CD14-positive monocyte (primary cell): ENCODE measurements around the gene SRGAP2. TPM values are rescaled to one million over a fixed set of nuclear protein-coding genes. Genes with fewer than 3 reads are reported as not detected.
"Not testable (repeated sequence)": the region's sequence is repeated elsewhere in the genome, so short reads cannot be mapped to it uniquely, and the experiment has no call there.

Source experiments
- DNase-seq, 3 donors: peaks; one replicate each; pipeline ENCODE4 v3.0.0-alpha.2; 2011 to 2022
- H2AFZ ChIP-seq: 2 replicates; pipeline ENCODE4 v1.6.0; 2012; ENCODE audit warnings: mild to moderate bottlenecking, low read depth, low read length, inconsistent platforms; ENCODE audit not compliant: insufficient read depth, poor library complexity, severe bottlenecking
- H3K27ac ChIP-seq, 2 donors: 1 replicate in 1 of 2; 2 replicates in 1 of 2; pipeline ENCODE4 v1.5.1; 2012 to 2013; ENCODE audit warnings: low read length in 2 of 2, control low read depth in 1 of 2, inconsistent platforms in 1 of 2, low read depth in 1 of 2, mild to moderate bottlenecking in 1 of 2
- H3K27me3 ChIP-seq, 2 donors: one replicate each; pipeline versions ENCODE4 v1.6.0 to v1.6.1; 2011 to 2013; ENCODE audit warnings: low read length in 2 of 2; ENCODE audit not compliant: control insufficient read depth in 2 of 2, insufficient read depth in 2 of 2
- H3K36me3 ChIP-seq, 2 donors: replicated peaks in 1 of 2; 1 replicate in 1 of 2; 2 replicates in 1 of 2; pipeline versions ENCODE4 v1.5.1 to v1.6.1; 2012 to 2013; ENCODE audit warnings: low read length in 2 of 2, control low read depth in 1 of 2, inconsistent platforms in 1 of 2, mild to moderate bottlenecking in 1 of 2; ENCODE audit not compliant: insufficient read depth in 2 of 2, control insufficient read depth in 1 of 2
- H3K4me1 ChIP-seq, 2 donors: 1 replicate in 1 of 2; 2 replicates in 1 of 2; pipeline versions ENCODE4 v1.5.1 to v1.6.1; 2012 to 2013; ENCODE audit warnings: low read length in 2 of 2, control low read depth in 1 of 2, inconsistent platforms in 1 of 2, mild to moderate bottlenecking in 1 of 2, moderate library complexity in 1 of 2; ENCODE audit not compliant: insufficient read depth in 2 of 2, control insufficient read depth in 1 of 2
- H3K4me2 ChIP-seq: replicated peaks from 2 replicates; pipeline ENCODE3; 2012; ENCODE audit warnings: low read length, moderate library complexity, mild to moderate bottlenecking; ENCODE audit not compliant: poor library complexity, severe bottlenecking; ENCODE audit errors: extremely low read depth
- H3K4me3 ChIP-seq, 3 experiments: fragments of 200-600 bp in 1 of 3; sonication (generic) in 1 of 3; replicated peaks in 1 of 3; 1 replicate in 2 of 3; 2 replicates in 1 of 3; pipeline ENCODE4 v1.5.1; 2011 to 2013; ENCODE audit warnings: low read length in 3 of 3, mild to moderate bottlenecking in 3 of 3, control low read depth in 2 of 3, low read depth in 2 of 3, inconsistent platforms in 1 of 3, moderate library complexity in 1 of 3
- H3K79me2 ChIP-seq: 2 replicates; pipeline ENCODE4 v1.6.0; 2012; ENCODE audit warnings: mild to moderate bottlenecking, control low read depth, inconsistent platforms, low read length, moderate library complexity; ENCODE audit not compliant: insufficient read depth
- H3K9ac ChIP-seq: 2 replicates; pipeline ENCODE4 v1.6.0; 2017; ENCODE audit warnings: low read length, mild to moderate bottlenecking; ENCODE audit not compliant: insufficient read depth, poor library complexity, severe bottlenecking
- H3K9me3 ChIP-seq, 2 donors: replicated peaks in 1 of 2; 1 replicate in 1 of 2; 2 replicates in 1 of 2; pipeline versions ENCODE4 v1.5.1 to v1.6.1; 2012 to 2013; ENCODE audit warnings: low read length in 2 of 2, control low read depth in 1 of 2; ENCODE audit not compliant: control insufficient read depth in 1 of 2, insufficient read depth in 1 of 2
- H4K20me1 ChIP-seq: 2 replicates; pipeline ENCODE4 v1.6.0; 2012; ENCODE audit warnings: mild to moderate bottlenecking, low read length, control low read depth, moderate library complexity; ENCODE audit not compliant: insufficient read depth
- H3K27ac Mint-ChIP-seq, 7 donors: one replicate each; pipeline ENCODE4 v1.8.0; 2020; ENCODE audit warnings: mild to moderate bottlenecking in 7 of 7, mixed read lengths in 7 of 7, moderate library complexity in 6 of 7, inconsistent platforms in 2 of 7
- H3K27me3 Mint-ChIP-seq, 3 donors: one replicate each; pipeline ENCODE4 v1.8.0; 2021 to 2022; ENCODE audit warnings: low read depth in 3 of 3, mild to moderate bottlenecking in 3 of 3, mixed read lengths in 3 of 3, moderate library complexity in 3 of 3, inconsistent platforms in 1 of 3
- H3K36me3 Mint-ChIP-seq, 2 donors: one replicate each; pipeline ENCODE4 v1.8.0; 2020; ENCODE audit warnings: mixed read lengths in 2 of 2, inconsistent platforms in 1 of 2, mild to moderate bottlenecking in 1 of 2
- H3K4me1 Mint-ChIP-seq: one replicate; pipeline ENCODE4 v1.8.0; 2020; ENCODE audit warnings: mild to moderate bottlenecking, mixed read lengths
- H3K4me3 Mint-ChIP-seq, 2 donors: one replicate each; pipeline ENCODE4 v1.8.0; 2020; ENCODE audit warnings: mild to moderate bottlenecking in 2 of 2, mixed read lengths in 2 of 2, moderate library complexity in 1 of 2
- H3K9me3 Mint-ChIP-seq, 7 donors: one replicate each; pipeline ENCODE4 v1.8.0; 2020 to 2022; ENCODE audit warnings: mixed read lengths in 7 of 7, mild to moderate bottlenecking in 6 of 7, moderate library complexity in 6 of 7, inconsistent platforms in 2 of 7
- WGBS: methylation state at CpG from one replicate; pipeline ENCODE4 v1.1.5; 2013; ENCODE audit warnings: missing lambda C conversion rate; ENCODE audit not compliant: insufficient coverage; 5-methylcytosine and 5-hydroxymethylcytosine counted together
- intact Hi-C, 2 donors: fragments of 100-400 bp; cut with micrococcal nuclease; formaldehyde crosslinking; loops; one replicate each; pipeline versions ENCODE4 v1.15.0 to v1.15.1; 2023
- polyA plus RNA-seq, 3 donors: library from polyadenylated mRNA; depleted of rRNA in 1 of 3; unstranded in 2 of 3; stranded (reverse) in 1 of 3; fragments of 300-500 nt in 2 of 3; fragments of >200 nt in 1 of 3; fragmentation: Illumina TruSeq in 2 of 3; gene quantifications; 1 replicate in 2 of 3; 2 replicates in 1 of 3; pipeline ENCODE4 v1.2.3, GENCODE V29; 2012 to 2021

Gene SRGAP2
- polyA plus RNA-seq, 3 donors: 13.6 to 70.7 (median 19.3) TPM

GRCh38 chr1:206202789-206203363 is 465 bp upstream of the SRGAP2 start, which contains the start of gene FAM72A:
FAM72A (minus strand) TSS chr1:206202839; CDS start chr1:206202025, 814 bp downstream.
- H3K4me2 ChIP-seq, H3K9me3 Mint-ChIP-seq, intact Hi-C loops, H3K9me3 ChIP-seq, H3K27me3 ChIP-seq, H3K27me3 Mint-ChIP-seq, H3K36me3 ChIP-seq, H4K20me1 ChIP-seq, H3K4me1 ChIP-seq, H3K4me1 Mint-ChIP-seq, H3K36me3 Mint-ChIP-seq, H3K79me2 ChIP-seq: not testable (repeated sequence)
- Mint-ChIP-seq H3K4me3 (peak within 1 kb of the TSS; percentile 87 to 89), H3K27ac (peak within 1 kb of the TSS; percentile 76 to 88 (median 87))
- H3K4me3 ChIP-seq: peak within 1 kb of the TSS; percentile 56 to 67 (median 64)
- peak within 1 kb of the TSS; percentile 41 for H2AFZ ChIP-seq
- peak within 1 kb of the TSS; percentile 36 to 77 for H3K27ac ChIP-seq
- 0% methylated on average over 2 of the region's 36 CpGs for WGBS
- H3K9ac ChIP-seq: peak within 1 kb of the TSS; percentile 15
- peak; percentile 99 for DNase-seq

- WGBS: no CpG with 5 or more reads among the region's 25 CpGs
- DNase-seq, H3K4me1 ChIP-seq, H3K27ac ChIP-seq, H3K9ac ChIP-seq, H3K36me3 ChIP-seq, H3K36me3 Mint-ChIP-seq, H4K20me1 ChIP-seq, H2AFZ ChIP-seq, H3K27me3 Mint-ChIP-seq, H3K27me3 ChIP-seq, H3K9me3 ChIP-seq, intact Hi-C loops, H3K9me3 Mint-ChIP-seq, H3K4me1 Mint-ChIP-seq, H3K4me2 ChIP-seq, H3K27ac Mint-ChIP-seq: not testable (repeated sequence)
- Histone ChIP-seq H3K4me3 (peak overlapping the region; percentile 24 to 59 (median 41)), H3K79me2 (peaks cover 11% of the 10 kb centered on the region)
- H3K4me3 Mint-ChIP-seq: peak overlapping the region; percentile 73 to 79
Observed at GRCh38 chr1:206204159-206204511, 794 bp downstream of the SRGAP2 start.

GRCh38 chr1:206204871-206205270 is 1.5 kb downstream of the SRGAP2 start:
- no CpG with 5 or more reads among the region's 25 CpGs for whole genome bisulfite sequencing
- H3K9ac ChIP-seq, H3K9me3 ChIP-seq, H3K36me3 ChIP-seq, H3K4me1 Mint-ChIP-seq, H3K27ac ChIP-seq, H2AFZ ChIP-seq, intact Hi-C loops, H3K4me1 ChIP-seq, H3K27me3 ChIP-seq, H4K20me1 ChIP-seq, H3K9me3 Mint-ChIP-seq, H3K36me3 Mint-ChIP-seq, H3K27me3 Mint-ChIP-seq: not testable (repeated sequence)
- Histone ChIP-seq H3K4me3 (peak overlapping the region; percentile 36 to 80 (median 68)), H3K79me2 (peaks cover 16% of the 10 kb centered on the region), H3K4me2 (peak overlapping the region; percentile 15)
- peak in 1 of 3 donors; percentile 1 for DNase-seq
- Mint-ChIP-seq H3K4me3 (peak overlapping the region; percentile 85 to 88), H3K27ac (peak overlapping the region in 6 of 7 donors; percentile 46 to 93 (median 75))

GRCh38 chr1:206205569-206205968 is 2.2 kb downstream of the SRGAP2 start:
- H3K9ac ChIP-seq, H3K27me3 ChIP-seq, H3K36me3 ChIP-seq, H3K36me3 Mint-ChIP-seq, H3K27ac Mint-ChIP-seq, H3K4me1 Mint-ChIP-seq, H3K9me3 ChIP-seq, H3K4me2 ChIP-seq, H3K27me3 Mint-ChIP-seq, H2AFZ ChIP-seq, H3K27ac ChIP-seq, H4K20me1 ChIP-seq, DNase-seq, H3K4me1 ChIP-seq, intact Hi-C loops, H3K9me3 Mint-ChIP-seq: not testable (repeated sequence)
- WGBS: no CpG with 5 or more reads among the region's 31 CpGs
- peak overlapping the region; percentile 9 to 37 (median 36) for H3K4me3 ChIP-seq
- peak overlapping the region in 1 of 2 donors; percentile 39 for H3K4me3 Mint-ChIP-seq
- H3K79me2 ChIP-seq: peaks cover 19% of the 10 kb centered on the region
